Endothelial cell of umbilical vein (primary cell): ENCODE data around the gene PPIE. TPM values are rescaled to one million over a fixed set of nuclear protein-coding genes. Genes with fewer than 3 reads are reported as not detected.

Experiments
- BruUV-seq: library from RNA; stranded (reverse); fragments of 400-500 nt; replicated peaks from 2 replicates; lab custom pipeline; 2021; lab: Mats Ljungman, UMichigan
- CTCF ChIA-PET: fragments of 300-600, 350-600 bp; sonication (Branson Sonifier 250); formaldehyde crosslinking; loops from one replicate; lab custom pipeline; 2021; ENCODE audit warnings: antibody characterized with exemption, inconsistent platforms; lab: Charles Lee
- POLR2A ChIA-PET: fragments of 300-600, 350-600 bp; sonication (Branson Sonifier 250); formaldehyde crosslinking; loops from one replicate; lab custom pipeline; 2021; ENCODE audit warnings: antibody characterized with exemption, inconsistent platforms; lab: Charles Lee
- DNase-seq: peaks from one replicate; pipeline ENCODE4 v3.0.0-alpha.2; 2011; ENCODE audit warnings: low read depth, low spot score
- FAIRE-seq: peaks from 2 replicates; lab custom pipeline; 2011; peaks lifted over from hg19 to GRCh38; lab: Jason Lieb, UNC
- H2AFZ ChIP-seq: 2 replicates; pipeline ENCODE4 v1.6.0; 2012; ENCODE audit warnings: low read depth, low read length, control low read depth, inconsistent platforms
- H3K27ac ChIP-seq: 2 replicates; pipeline ENCODE4 v1.5.1; 2011; ENCODE audit warnings: low read depth, mild to moderate bottlenecking, control low read depth, low read length, moderate library complexity; ENCODE audit not compliant: insufficient read depth
- H3K27me3 ChIP-seq, 2 experiments: 2 replicates each; pipeline versions ENCODE4 v1.6.0 to v1.6.1; 2011; ENCODE audit warnings: low read length in 2 of 2, mixed read lengths in 1 of 2; ENCODE audit not compliant: control insufficient read depth in 2 of 2, insufficient read depth in 2 of 2
- H3K36me3 ChIP-seq, 2 experiments: 2 replicates in 1 of 2; 3 replicates in 1 of 2; pipeline ENCODE4 v1.5.1; 2011; ENCODE audit warnings: low read length in 2 of 2, mild to moderate bottlenecking in 1 of 2, moderate library complexity in 1 of 2; ENCODE audit not compliant: control insufficient read depth in 2 of 2, insufficient read depth in 2 of 2; ENCODE audit errors: extremely low read depth in 1 of 2
- H3K4me1 ChIP-seq: 3 replicates; pipeline ENCODE4 v1.5.1; 2011; ENCODE audit warnings: mild to moderate bottlenecking, low read length; ENCODE audit not compliant: control insufficient read depth, insufficient read depth; ENCODE audit errors: extremely low read depth
- H3K4me2 ChIP-seq: 2 replicates; pipeline ENCODE4 v1.6.1; 2011; ENCODE audit warnings: low read length, control low read depth, mixed read lengths; ENCODE audit not compliant: insufficient read depth
- H3K4me3 ChIP-seq, 3 experiments: fragments of 200-600 bp in 1 of 3; sonication (generic), shearing (Covaris generic) in 1 of 3; replicated peaks in 1 of 3; 2 replicates each; pipeline ENCODE4 v1.5.1; 2011 to 2016; ENCODE audit warnings: control low read depth in 3 of 3, low read length in 3 of 3, mild to moderate bottlenecking in 2 of 3, inconsistent platforms in 1 of 3, low read depth in 1 of 3, moderate library complexity in 1 of 3; ENCODE audit not compliant: insufficient read depth in 1 of 3
- H3K79me2 ChIP-seq: 2 replicates; pipeline ENCODE4 v1.6.0; 2012; ENCODE audit warnings: low read length, inconsistent platforms; ENCODE audit not compliant: control insufficient read depth, insufficient read depth
- H3K9ac ChIP-seq: replicated peaks from 2 replicates; pipeline ENCODE3; 2011; ENCODE audit warnings: low read length, control low read depth; ENCODE audit not compliant: insufficient read depth; ENCODE audit errors: extremely low read depth
- H3K9me1 ChIP-seq: replicated peaks from 3 replicates; pipeline ENCODE4 v1.6.0; 2011; ENCODE audit warnings: mild to moderate bottlenecking, low read length; ENCODE audit not compliant: control insufficient read depth, insufficient read depth; ENCODE audit errors: extremely low read depth
- H3K9me3 ChIP-seq: replicated peaks from 2 replicates; pipeline ENCODE4 v1.5.1; 2012; ENCODE audit warnings: low read length, inconsistent platforms; ENCODE audit not compliant: control insufficient read depth, insufficient read depth
- H4K20me1 ChIP-seq: replicated peaks from 2 replicates; pipeline ENCODE3; 2011; ENCODE audit warnings: mild to moderate bottlenecking, low read length; ENCODE audit not compliant: control insufficient read depth, insufficient read depth; ENCODE audit errors: extremely low read depth
- EZH2 ChIP-seq: IDR thresholded peaks from 2 replicates; pipeline ENCODE4 v1.6.1; 2012; ENCODE audit warnings: borderline replicate concordance, low read depth, mild to moderate bottlenecking, moderate library complexity, low read length, inconsistent platforms; ENCODE audit not compliant: severe bottlenecking
- dilution Hi-C: fragments of 300-500 bp; cut with MboI; formaldehyde crosslinking; loops from one replicate; pipeline ENCODE4 v1.15.0; 2019; ENCODE audit warnings: low sequenced_read_pairs; ENCODE audit not compliant: extremely low pct_ligation_motif_present
- intact Hi-C: fragments of 100-400 bp; cut with micrococcal nuclease; formaldehyde crosslinking; loops from one replicate; pipeline ENCODE4 v1.10.0; 2022
- polyA plus RNA-seq, 4 experiments: library from polyadenylated mRNA; depleted of rRNA in 3 of 4; stranded (reverse) in 3 of 4; unstranded in 1 of 4; fragments of >200 nt; gene quantifications; 2 replicates each; pipeline versions ENCODE4 v1.2.1 to v1.2.3, GENCODE V29; 2011 to 2012; ENCODE audit warnings: missing spikeins in 1 of 4
- total RNA-seq: library from RNA; stranded (reverse); gene quantifications from 2 replicates; pipeline ENCODE4 v1.2.3, GENCODE V29; 2021
- TF ChIP-seq, protein P1 (sequence below): IDR thresholded peaks from 2 replicates; pipeline ENCODE4 v1.6.1; 2011; ENCODE audit not compliant: insufficient read depth, insufficient read length
- TF ChIP-seq, protein P2 (sequence below), 2 donors: IDR thresholded peaks; 1 replicate in 1 of 2; 2 replicates in 1 of 2; pipeline ENCODE4 v1.5.1; 2011; ENCODE audit warnings: low read length in 2 of 2, mild to moderate bottlenecking in 2 of 2, moderate library complexity in 2 of 2, control low read depth in 1 of 2, inconsistent platforms in 1 of 2, low read depth in 1 of 2; ENCODE audit not compliant: insufficient read depth in 1 of 2; ENCODE audit errors: extremely low read depth in 1 of 2

PPIE gene
- total and polyA plus RNA-seq, 2 donors (not counting 3 experiments of a cell fraction or from before 2014, with no cell fraction given): 44.4 to 74.9 TPM

- CTCF ChIA-PET: no interaction called here
- no peak overlapping the region for H2AFZ ChIP-seq
- no peak overlapping the region for H3K27ac ChIP-seq
- H3K4me2 ChIP-seq: no peak overlapping the region
- H3K9me3 ChIP-seq: no peaks in the 10 kb centered on the region
- H3K36me3 ChIP-seq: peaks cover 14 to 47% of the 10 kb centered on the region in 2 experiments
- H3K9me1 ChIP-seq: no peaks in the 10 kb centered on the region
- H3K27me3 ChIP-seq: no peaks in the 10 kb centered on the region
- no peak overlapping the region for H3K9ac ChIP-seq
- no peaks in the 10 kb centered on the region for H3K4me1 ChIP-seq
- no peak for DNase-seq
- FAIRE-seq: no peak
- TF ChIP-seq EZH2: no peak
- TF ChIP-seq, protein P1, sequence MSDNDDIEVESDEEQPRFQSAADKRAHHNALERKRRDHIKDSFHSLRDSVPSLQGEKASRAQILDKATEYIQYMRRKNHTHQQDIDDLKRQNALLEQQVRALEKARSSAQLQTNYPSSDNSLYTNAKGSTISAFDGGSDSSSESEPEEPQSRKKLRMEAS: no peak
- TF ChIP-seq, protein P2, sequence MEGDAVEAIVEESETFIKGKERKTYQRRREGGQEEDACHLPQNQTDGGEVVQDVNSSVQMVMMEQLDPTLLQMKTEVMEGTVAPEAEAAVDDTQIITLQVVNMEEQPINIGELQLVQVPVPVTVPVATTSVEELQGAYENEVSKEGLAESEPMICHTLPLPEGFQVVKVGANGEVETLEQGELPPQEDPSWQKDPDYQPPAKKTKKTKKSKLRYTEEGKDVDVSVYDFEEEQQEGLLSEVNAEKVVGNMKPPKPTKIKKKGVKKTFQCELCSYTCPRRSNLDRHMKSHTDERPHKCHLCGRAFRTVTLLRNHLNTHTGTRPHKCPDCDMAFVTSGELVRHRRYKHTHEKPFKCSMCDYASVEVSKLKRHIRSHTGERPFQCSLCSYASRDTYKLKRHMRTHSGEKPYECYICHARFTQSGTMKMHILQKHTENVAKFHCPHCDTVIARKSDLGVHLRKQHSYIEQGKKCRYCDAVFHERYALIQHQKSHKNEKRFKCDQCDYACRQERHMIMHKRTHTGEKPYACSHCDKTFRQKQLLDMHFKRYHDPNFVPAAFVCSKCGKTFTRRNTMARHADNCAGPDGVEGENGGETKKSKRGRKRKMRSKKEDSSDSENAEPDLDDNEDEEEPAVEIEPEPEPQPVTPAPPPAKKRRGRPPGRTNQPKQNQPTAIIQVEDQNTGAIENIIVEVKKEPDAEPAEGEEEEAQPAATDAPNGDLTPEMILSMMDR (IDR thresholded peaks at IDR 0.05; ENCODE audit: extremely low read depth in 1 of 2, insufficient read depth in 1 of 2, low read depth in 1 of 2, low read length in 2 of 2): no peak
- H3K4me3 ChIP-seq: no peak overlapping the region
- BruUV-seq: no TSS peak
- no peaks in the 10 kb centered on the region for H3K79me2 ChIP-seq
- intact Hi-C loops (no loop called here), dilution Hi-C loops (no loop called here)
- POLR2A ChIA-PET: no interaction called here
- no peaks in the 10 kb centered on the region for H4K20me1 ChIP-seq
Observed at GRCh38 chr1:39752703-39753102, 14.0 kb downstream of the PPIE start.
